Ishikawa (cell line): ENCODE measurements around the gene HOTAIR.

ENCODE experiments used
- CEBPB ChIP-seq: IDR thresholded peaks from 2 replicates; pipeline ENCODE4 v1.6.1; 2012
- CREB1 ChIP-seq: IDR thresholded peaks from 2 replicates; pipeline ENCODE4 v1.6.1; 2012; ENCODE audit warnings: low read depth
- EGR1 ChIP-seq: IDR thresholded peaks from 2 replicates; pipeline ENCODE4 v1.6.1; 2012
- EP300 ChIP-seq: IDR thresholded peaks from 2 replicates; pipeline ENCODE4 v1.6.1; 2012; ENCODE audit warnings: borderline replicate concordance
- FOXM1 ChIP-seq: IDR thresholded peaks from 2 replicates; pipeline ENCODE4 v1.6.1; 2012; ENCODE audit warnings: low read depth, borderline replicate concordance
- NFIC ChIP-seq: IDR thresholded peaks from 2 replicates; pipeline ENCODE4 v1.6.1; 2012
- RAD21 ChIP-seq: IDR thresholded peaks from 2 replicates; pipeline ENCODE4 v1.6.1; 2012; ENCODE audit warnings: low read depth
- TAF1 ChIP-seq: IDR thresholded peaks from 2 replicates; pipeline ENCODE4 v1.6.1; 2012; ENCODE audit warnings: low read depth, mild to moderate bottlenecking
- TCF12 ChIP-seq: IDR thresholded peaks from 2 replicates; pipeline ENCODE4 v1.6.1; 2012; ENCODE audit warnings: low read depth
- TEAD4 ChIP-seq: IDR thresholded peaks from 2 replicates; pipeline ENCODE4 v1.6.1; 2012
- YY1 ChIP-seq: IDR thresholded peaks from 2 replicates; pipeline ENCODE4 v1.6.1; 2012; ENCODE audit warnings: low read depth
- ZBTB7A ChIP-seq: IDR thresholded peaks from 2 replicates; pipeline ENCODE4 v1.6.1; 2012; ENCODE audit warnings: low read depth
- TF ChIP-seq, protein P1 (sequence below): IDR thresholded peaks from 2 replicates; pipeline ENCODE4 v1.6.1; 2012
- TF ChIP-seq, protein P2 (sequence below): IDR thresholded peaks from 2 replicates; pipeline ENCODE4 v1.6.1; 2012
- TF ChIP-seq, protein P3 (sequence below): IDR thresholded peaks from 2 replicates; pipeline ENCODE4 v1.6.1; 2012; ENCODE audit warnings: low read depth, mild to moderate bottlenecking

The HOTAIR gene

DNA sequence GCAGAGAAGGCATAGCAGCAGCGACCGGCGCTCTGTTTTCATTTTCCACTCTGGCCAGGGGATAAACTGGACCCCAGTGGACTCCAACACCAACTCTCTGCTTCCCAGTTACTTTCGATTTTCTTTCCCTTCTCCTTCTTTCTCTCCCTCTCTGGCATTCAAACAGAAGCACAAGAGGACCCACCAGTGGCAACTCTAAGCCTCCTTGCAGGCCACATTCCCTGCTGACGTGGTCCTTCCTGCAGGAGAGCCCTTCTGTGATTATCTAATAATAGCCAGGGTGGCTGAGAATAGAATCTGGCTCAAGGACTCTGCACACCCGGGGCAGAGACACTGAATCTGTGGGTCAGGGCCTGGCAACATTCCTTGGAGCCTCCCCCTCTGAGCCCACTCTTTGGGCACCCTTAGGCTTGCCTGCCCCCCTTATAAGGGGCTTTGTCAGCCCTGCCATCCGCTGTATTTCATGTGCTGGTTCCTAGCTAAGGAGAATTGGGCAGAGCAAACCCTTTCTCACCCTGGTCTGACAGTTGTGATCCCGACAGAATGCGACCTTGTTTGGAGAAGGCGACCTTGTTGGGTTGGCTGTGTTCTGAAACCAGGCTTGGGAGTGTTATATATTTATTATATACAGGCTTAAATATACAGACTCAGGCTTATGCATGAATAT lies 45.3 kb upstream of the HOTAIR start:
- TF ChIP-seq, protein P1, sequence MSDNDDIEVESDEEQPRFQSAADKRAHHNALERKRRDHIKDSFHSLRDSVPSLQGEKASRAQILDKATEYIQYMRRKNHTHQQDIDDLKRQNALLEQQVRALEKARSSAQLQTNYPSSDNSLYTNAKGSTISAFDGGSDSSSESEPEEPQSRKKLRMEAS = no peak
- TF ChIP-seq TCF12 = no peak
- TF ChIP-seq CEBPB = no peak
- TF ChIP-seq, protein P2, sequence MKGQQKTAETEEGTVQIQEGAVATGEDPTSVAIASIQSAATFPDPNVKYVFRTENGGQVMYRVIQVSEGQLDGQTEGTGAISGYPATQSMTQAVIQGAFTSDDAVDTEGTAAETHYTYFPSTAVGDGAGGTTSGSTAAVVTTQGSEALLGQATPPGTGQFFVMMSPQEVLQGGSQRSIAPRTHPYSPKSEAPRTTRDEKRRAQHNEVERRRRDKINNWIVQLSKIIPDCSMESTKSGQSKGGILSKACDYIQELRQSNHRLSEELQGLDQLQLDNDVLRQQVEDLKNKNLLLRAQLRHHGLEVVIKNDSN = no peak
- TF ChIP-seq EP300 = no peak

DNA sequence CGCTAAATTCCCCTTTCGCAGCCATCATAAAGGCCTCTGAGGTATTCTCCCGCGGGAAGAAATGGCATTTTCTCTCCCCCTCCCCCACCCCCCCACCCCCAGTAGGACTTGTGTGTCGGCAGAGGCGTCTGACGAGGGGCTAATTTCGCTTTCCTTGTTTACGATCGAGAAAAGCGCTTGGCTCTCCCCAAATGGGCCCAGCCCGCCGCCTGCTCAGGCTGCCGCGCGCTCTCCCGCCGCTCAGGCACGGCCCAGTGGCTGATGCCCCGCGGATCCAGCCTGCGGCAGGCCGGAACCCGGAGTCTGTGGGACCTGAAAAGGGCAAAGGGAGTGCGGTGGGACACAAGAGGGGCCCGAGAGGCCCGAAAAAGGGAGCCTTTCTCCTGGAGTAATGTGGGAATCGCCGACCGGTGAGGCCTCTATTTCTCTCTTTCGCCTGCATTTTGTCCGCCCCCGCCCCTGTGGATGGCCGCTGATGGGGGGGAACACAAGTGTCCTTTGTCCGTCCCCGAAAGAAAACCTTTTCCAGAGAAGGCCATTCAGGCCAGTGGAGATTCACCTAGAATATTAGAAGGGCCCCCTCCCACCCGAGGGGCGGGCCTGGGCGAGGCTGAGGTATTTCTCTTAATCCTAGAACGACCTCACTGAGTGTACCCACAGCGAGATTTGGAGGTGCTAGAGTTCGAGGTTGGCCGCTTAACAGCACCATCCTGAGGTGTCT lies 44.5 kb upstream of the HOTAIR start:
- TF ChIP-seq RAD21 (no peak), FOXM1 (no peak), CEBPB (no peak), ZBTB7A (no peak), EGR1 (no peak), YY1 (no peak), EP300 (no peak), NFIC (no peak), CREB1 (no peak), TCF12 (no peak), TAF1 (no peak), TEAD4 (no peak)
- TF ChIP-seq, protein P2 = no peak
- TF ChIP-seq, protein P3, sequence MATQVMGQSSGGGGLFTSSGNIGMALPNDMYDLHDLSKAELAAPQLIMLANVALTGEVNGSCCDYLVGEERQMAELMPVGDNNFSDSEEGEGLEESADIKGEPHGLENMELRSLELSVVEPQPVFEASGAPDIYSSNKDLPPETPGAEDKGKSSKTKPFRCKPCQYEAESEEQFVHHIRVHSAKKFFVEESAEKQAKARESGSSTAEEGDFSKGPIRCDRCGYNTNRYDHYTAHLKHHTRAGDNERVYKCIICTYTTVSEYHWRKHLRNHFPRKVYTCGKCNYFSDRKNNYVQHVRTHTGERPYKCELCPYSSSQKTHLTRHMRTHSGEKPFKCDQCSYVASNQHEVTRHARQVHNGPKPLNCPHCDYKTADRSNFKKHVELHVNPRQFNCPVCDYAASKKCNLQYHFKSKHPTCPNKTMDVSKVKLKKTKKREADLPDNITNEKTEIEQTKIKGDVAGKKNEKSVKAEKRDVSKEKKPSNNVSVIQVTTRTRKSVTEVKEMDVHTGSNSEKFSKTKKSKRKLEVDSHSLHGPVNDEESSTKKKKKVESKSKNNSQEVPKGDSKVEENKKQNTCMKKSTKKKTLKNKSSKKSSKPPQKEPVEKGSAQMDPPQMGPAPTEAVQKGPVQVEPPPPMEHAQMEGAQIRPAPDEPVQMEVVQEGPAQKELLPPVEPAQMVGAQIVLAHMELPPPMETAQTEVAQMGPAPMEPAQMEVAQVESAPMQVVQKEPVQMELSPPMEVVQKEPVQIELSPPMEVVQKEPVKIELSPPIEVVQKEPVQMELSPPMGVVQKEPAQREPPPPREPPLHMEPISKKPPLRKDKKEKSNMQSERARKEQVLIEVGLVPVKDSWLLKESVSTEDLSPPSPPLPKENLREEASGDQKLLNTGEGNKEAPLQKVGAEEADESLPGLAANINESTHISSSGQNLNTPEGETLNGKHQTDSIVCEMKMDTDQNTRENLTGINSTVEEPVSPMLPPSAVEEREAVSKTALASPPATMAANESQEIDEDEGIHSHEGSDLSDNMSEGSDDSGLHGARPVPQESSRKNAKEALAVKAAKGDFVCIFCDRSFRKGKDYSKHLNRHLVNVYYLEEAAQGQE = no peak
- TF ChIP-seq, protein P1 = no peak

DNA sequence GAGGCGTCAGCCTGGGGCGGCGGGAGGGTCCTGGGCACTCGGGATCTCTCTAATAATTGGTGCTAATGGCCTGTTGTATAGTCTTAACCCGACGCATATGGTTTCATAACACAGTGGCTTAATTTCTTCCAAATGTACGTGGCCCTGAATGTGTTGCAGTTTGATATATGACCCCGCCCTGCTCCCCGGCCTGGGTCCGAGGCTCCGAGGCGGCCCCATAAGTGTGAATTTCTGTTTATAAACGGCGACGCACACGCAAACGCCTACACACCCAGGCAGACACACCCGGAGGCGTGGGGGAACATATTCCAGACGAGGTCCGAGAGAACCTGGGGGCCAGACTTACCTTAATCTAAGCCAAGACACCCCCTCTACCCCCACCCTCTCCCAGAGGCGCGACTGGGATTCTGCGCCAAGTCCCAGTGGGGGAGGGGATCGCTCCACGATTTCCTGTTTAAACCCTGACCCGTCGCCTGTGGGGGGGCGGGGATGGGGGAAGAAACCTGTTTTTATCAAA lies 43.8 kb upstream of the HOTAIR start:
- TF ChIP-seq EGR1 (no peak), YY1 (no peak), FOXM1 (no peak), ZBTB7A (no peak), RAD21 (no peak), EP300 (no peak), CEBPB (no peak), TCF12 (no peak), TEAD4 (no peak), CREB1 (no peak), NFIC (no peak), TAF1 (no peak)
- TF ChIP-seq, protein P1 = no peak
- TF ChIP-seq, protein P3 = no peak
- TF ChIP-seq, protein P2 = no peak

DNA sequence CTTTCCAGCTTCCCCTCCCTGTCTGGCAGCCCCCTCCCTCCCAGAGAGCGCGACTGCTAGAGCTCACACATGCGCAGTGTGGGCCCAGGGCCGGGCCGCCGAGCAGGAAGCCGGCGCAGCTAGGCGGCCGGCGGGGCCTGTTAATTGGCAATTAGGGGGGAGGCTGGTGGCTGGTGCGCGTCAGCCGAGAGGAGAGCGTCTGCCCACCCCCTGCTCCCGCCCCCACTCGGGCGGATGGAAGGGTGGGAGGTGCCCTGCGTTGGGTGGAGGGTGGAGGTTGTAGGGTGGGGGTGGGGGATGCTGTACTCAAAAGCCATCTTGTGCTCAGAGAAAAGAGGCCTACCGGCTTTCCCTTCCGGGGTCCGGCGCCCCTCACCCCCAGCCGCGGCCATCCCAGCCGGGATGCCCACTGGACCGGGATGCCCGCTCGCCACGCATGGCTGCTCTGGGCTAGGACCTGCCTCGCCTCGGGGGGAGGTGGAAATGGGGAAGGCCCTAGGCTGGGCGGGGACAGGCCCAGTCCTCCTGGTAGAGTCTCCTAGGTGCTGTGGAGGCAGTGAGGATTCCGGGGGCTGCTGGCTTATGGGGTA lies 43.2 kb upstream of the HOTAIR start:
- TF ChIP-seq TCF12 = peak; percentile 8; the same call in 1 of the 2 replicates
- TF ChIP-seq EP300 = peak; percentile 6; the same call in 1 of the 2 replicates
- no peak for TF ChIP-seq ZBTB7A
- TF ChIP-seq TAF1 = no peak; the same call in 1 of the 2 replicates
- TF ChIP-seq, protein P1 = peak; percentile 55; the same call in 1 of the 2 replicates
